SK-N-SH (cell line): Measurements from ENCODE around the gene ARFIP1.

Experiments used
- CHD2 ChIP-seq: fragments of 150-350 bp; IDR thresholded peaks from 2 replicates; pipeline ENCODE4 v1.6.1; 2018; ENCODE audit warnings: low read length; ENCODE audit not compliant: partially characterized antibody
- EZH2phosphoT487 ChIP-seq: fragments of 200-600 bp; sonication (generic); IDR thresholded peaks from 2 replicates; pipeline ENCODE4 v1.6.1; 2017; ENCODE audit warnings: low read depth, mixed run types, mild to moderate bottlenecking, antibody characterized with exemption, moderate library complexity, borderline replicate concordance
- FOXM1 ChIP-seq: IDR thresholded peaks from 2 replicates; pipeline ENCODE4 v1.4.0; 2012; ENCODE audit warnings: low read depth, mild to moderate bottlenecking
- GABPA ChIP-seq: IDR thresholded peaks from 2 replicates; pipeline ENCODE4 v1.4.0; 2012; ENCODE audit warnings: low read depth, mild to moderate bottlenecking
- NRF1 ChIP-seq: IDR thresholded peaks from 2 replicates; pipeline ENCODE4 v1.6.1; 2012; ENCODE audit warnings: low read depth, mild to moderate bottlenecking, low read length
- POLR2AphosphoS5 ChIP-seq: IDR thresholded peaks from 2 replicates; pipeline ENCODE4 v1.6.1; 2012; ENCODE audit warnings: low read depth, low read length
- RCOR1 ChIP-seq: fragments of 150-350 bp; IDR thresholded peaks from 2 replicates; pipeline ENCODE4 v1.6.1; 2017; ENCODE audit warnings: antibody characterized with exemption, low read length
- SIN3A ChIP-seq: IDR thresholded peaks from 2 replicates; pipeline ENCODE4 v1.6.1; 2012; ENCODE audit warnings: low read depth, mild to moderate bottlenecking, low read length, moderate library complexity, borderline replicate concordance
- TCF12 ChIP-seq: IDR thresholded peaks from 2 replicates; pipeline ENCODE4 v1.4.0; 2012
- YY1 ChIP-seq: IDR thresholded peaks from 2 replicates; pipeline ENCODE4 v1.4.0; 2012; ENCODE audit warnings: low read depth, mild to moderate bottlenecking
- TF ChIP-seq, protein P1 (sequence below): fragments of 200-600 bp; sonication (generic); IDR thresholded peaks from 2 replicates; pipeline ENCODE4 v1.6.1; 2017; ENCODE audit warnings: antibody characterized with exemption, mild to moderate bottlenecking, moderate library complexity
- TF ChIP-seq, protein P2 (sequence below): IDR thresholded peaks from 2 replicates; pipeline ENCODE4 v1.4.0; 2012; ENCODE audit warnings: low read depth

DNA sequence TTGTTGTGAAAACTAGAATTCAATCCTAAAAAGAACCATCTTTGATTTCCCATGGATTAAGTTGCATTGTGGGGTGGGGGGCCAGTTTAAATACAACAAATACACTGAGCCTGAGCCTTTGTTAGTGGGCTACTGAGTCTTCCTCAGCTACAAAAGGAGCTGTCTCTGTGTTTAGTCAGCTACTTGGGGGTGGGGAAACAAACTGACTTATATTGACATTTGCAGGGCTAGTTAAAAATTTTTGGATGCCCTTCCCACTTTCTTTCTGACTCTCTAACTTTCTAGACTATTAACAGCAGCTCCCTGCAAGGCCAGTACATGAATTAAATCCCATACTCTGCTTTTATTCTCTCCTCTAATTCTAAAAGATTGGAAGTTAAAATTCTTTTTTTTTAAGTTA, 123.9 kb downstream of the ARFIP1 start:
- TF ChIP-seq, protein P1, sequence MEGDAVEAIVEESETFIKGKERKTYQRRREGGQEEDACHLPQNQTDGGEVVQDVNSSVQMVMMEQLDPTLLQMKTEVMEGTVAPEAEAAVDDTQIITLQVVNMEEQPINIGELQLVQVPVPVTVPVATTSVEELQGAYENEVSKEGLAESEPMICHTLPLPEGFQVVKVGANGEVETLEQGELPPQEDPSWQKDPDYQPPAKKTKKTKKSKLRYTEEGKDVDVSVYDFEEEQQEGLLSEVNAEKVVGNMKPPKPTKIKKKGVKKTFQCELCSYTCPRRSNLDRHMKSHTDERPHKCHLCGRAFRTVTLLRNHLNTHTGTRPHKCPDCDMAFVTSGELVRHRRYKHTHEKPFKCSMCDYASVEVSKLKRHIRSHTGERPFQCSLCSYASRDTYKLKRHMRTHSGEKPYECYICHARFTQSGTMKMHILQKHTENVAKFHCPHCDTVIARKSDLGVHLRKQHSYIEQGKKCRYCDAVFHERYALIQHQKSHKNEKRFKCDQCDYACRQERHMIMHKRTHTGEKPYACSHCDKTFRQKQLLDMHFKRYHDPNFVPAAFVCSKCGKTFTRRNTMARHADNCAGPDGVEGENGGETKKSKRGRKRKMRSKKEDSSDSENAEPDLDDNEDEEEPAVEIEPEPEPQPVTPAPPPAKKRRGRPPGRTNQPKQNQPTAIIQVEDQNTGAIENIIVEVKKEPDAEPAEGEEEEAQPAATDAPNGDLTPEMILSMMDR: no peak
- no peak for TF ChIP-seq POLR2AphosphoS5
- TF ChIP-seq SIN3A: no peak
- no peak for TF ChIP-seq EZH2phosphoT487
- TF ChIP-seq TCF12: no peak
- TF ChIP-seq GABPA: no peak
- TF ChIP-seq, protein P2, sequence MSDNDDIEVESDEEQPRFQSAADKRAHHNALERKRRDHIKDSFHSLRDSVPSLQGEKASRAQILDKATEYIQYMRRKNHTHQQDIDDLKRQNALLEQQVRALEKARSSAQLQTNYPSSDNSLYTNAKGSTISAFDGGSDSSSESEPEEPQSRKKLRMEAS: no peak
- TF ChIP-seq CHD2: no peak
- no peak for TF ChIP-seq YY1
- no peak for TF ChIP-seq RCOR1
- TF ChIP-seq NRF1: no peak
- TF ChIP-seq FOXM1: no peak
